ENCODE measurements around the gene ADGRV1.

The ADGRV1 gene

DNA sequence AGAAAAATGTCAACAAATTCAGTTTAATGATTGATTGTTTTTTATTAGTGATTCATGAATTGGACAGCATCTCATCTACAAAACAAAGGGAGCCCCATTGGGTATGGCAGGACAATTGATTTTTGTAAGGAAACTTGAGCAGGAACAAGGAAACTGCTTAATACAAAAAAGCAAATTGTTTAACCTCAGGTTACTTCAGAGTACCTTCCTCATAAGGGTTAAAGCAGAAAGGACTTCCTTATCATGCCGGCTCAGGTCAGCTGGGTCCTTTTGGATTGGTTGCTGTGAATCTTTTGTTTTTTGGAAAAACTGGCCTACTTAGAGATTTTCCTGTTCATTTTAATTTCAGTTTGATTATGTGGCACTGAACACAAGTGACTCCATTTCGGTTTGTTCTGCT, 612.7 kb downstream of the ADGRV1 start:
- no peak for DNase-seq (ENCODE audit: low spot score)

- no peak for DNase-seq (ENCODE audit: low spot score)
Observed at GRCh38 chr5:91174396-91174795, 615.8 kb downstream of the ADGRV1 start.

DNA sequence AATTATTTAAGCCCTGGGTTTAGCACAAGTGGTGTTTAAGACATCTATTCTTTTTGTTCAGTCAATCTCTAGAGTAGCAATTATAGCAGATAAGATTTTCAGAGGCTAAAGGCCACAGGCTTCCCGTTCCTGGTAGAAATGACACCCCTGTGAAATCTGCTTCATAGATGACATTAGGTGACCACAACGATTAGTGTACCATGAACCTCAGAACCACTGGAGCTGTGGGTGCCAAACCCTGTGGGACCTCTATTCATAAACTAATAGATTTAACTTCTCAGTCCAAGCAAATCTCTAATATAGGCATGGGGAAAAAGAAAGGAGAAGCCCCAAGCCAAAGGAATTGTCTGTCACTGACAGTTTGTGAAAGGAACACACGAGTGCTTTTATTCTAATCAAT, 617.1 kb downstream of the ADGRV1 start:
- DNase-seq (ENCODE audit: low spot score) = no peak

- DNase-seq (ENCODE audit: low spot score) = no peak
Observed at GRCh38 chr5:91176288-91177016, 617.9 kb downstream of the ADGRV1 start.

DNA sequence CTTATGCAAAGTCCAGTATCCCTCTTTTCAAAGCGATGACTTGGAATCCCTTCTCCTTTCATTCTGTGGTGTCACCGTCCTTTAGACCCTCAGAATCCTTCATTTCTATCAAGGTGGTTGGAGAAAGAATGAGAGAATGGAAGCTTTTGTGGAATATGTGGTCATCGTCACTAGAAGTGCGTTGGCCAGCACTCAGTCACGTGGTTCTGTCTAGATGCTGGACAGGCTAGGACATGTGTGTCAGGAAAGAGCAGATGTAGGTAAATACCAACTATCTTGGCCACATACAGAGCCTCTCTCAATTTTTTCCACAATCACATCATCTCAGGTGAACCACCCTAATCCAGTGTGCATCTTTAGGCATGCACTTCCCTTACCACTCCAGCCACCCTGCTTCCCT, 618.5 kb downstream of the ADGRV1 start:
- DNase-seq (ENCODE audit: low spot score) = no peak

GRCh38 chr5:91177639-91178038, 619.0 kb downstream of the ADGRV1 start:
- no peak for DNase-seq (ENCODE audit: low spot score)

DNA sequence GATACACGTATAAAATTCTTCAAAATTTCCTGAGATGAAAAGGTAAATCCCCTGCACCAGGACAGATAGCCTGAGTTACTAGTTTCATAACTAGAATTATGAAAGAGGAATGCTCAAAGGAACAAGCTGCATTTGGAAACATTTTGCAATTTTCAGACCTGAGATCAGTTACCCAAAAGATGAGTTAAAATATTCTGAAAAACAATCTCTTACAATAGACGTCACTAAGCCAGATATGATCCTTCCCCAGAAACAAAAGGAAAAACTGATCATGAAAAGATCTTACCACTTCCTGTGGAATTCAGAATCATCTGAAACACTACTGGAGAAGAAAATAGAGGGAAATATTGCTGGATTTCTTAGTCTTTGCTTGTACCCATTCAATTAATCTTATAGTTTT, 619.9 kb downstream of the ADGRV1 start:
- no peak for DNase-seq (ENCODE audit: low spot score)

- DNase-seq (ENCODE audit: low spot score) = no peak
Observed at GRCh38 chr5:91179018-91179417, 620.4 kb downstream of the ADGRV1 start.

- no peak for DNase-seq (ENCODE audit: low spot score)
Observed at GRCh38 chr5:91180506-91180905, 621.9 kb downstream of the ADGRV1 start.

- DNase-seq (ENCODE audit: low spot score) = peak; percentile 12
Observed at GRCh38 chr5:91182763-91183162, 624.2 kb downstream of the ADGRV1 start.

GRCh38 chr5:91183743-91184142, 625.1 kb downstream of the ADGRV1 start:
- DNase-seq (ENCODE audit: low spot score) = no peak

GRCh38 chr5:91186101-91186500, 627.5 kb downstream of the ADGRV1 start:
- DNase-seq (ENCODE audit: low spot score) = no peak

DNA sequence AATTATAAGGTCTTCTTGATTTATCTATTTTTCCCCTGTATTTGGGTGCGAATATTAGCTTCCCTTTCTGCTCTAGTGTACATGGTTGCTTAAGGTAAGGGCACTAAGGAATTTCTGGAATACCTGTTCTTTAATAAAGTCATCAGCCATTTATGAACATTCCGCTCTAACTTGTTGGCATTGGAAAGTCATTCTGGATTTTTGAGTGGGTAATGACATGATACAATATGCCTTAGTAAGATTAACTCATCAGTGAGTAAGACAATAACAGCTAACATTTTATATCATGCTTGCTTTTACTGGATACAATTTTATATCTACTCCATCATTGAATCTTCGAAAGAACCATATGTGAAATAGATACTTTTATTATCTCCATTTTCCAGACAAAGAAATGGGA, 628.4 kb downstream of the ADGRV1 start:
- no peak for DNase-seq (ENCODE audit: low spot score)

GRCh38 chr5:91188755-91189154, 630.2 kb downstream of the ADGRV1 start:
- DNase-seq (ENCODE audit: low spot score) = no peak

- DNase-seq (ENCODE audit: low spot score) = no peak
Observed at GRCh38 chr5:91189480-91190313, 631.1 kb downstream of the ADGRV1 start.

DNA sequence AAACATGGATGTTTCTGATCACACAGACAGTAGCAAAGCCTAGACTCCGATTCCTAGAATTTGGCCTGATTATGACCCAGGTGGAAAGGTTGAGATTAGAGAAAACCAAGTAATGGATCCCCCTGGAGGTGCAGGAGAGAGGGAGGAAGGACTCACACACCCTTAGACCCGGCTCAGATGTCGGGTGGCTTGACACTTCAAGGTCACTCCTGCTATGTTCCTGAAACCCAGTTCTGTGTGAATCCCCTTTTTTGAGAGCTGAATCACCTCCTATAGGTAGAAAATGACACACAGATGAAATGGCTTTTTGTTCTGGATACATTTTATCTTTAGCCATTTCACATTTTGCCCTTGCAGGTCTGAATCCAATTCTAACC, 631.7 kb downstream of the ADGRV1 start:
- DNase-seq (ENCODE audit: low spot score) = no peak

- DNase-seq (ENCODE audit: low spot score) = no peak
Observed at GRCh38 chr5:91194824-91195381, 636.3 kb downstream of the ADGRV1 start.

GRCh38 chr5:91200692-91201091, 642.1 kb downstream of the ADGRV1 start:
- no peak for DNase-seq (ENCODE audit: low spot score)

- no peak for DNase-seq (ENCODE audit: low spot score)
Observed at GRCh38 chr5:91206103-91206502, 647.5 kb downstream of the ADGRV1 start.

- DNase-seq (ENCODE audit: low spot score) = no peak
Observed at GRCh38 chr5:91206734-91207133, 648.1 kb downstream of the ADGRV1 start.

- DNase-seq (ENCODE audit: low spot score) = no peak
Observed at GRCh38 chr5:91207248-91207647, 648.7 kb downstream of the ADGRV1 start.

GRCh38 chr5:91211997-91212713, 653.6 kb downstream of the ADGRV1 start:
- DNase-seq (ENCODE audit: low spot score) = no peak

GRCh38 chr5:91212714-91213092, 654.1 kb downstream of the ADGRV1 start:
- no peak for DNase-seq (ENCODE audit: low spot score)

Measured in CD4-positive, alpha-beta T cell treated with Interleukin-15 for 4 hours (primary cell).